Anterior cingulate cortex (tissue), 58 donors: ENCODE results near the gene DOCK3.
"Not testable (repeated sequence)": the region's sequence is repeated elsewhere in the genome, so short reads cannot be mapped to it uniquely, and the experiment has no call there.

ENCODE experiments used
- DNase-seq, 58 donors: peaks; one replicate each; lab custom pipeline; 2025; lab: John Stamatoyannopoulos, UW

DOCK3 gene

DNA sequence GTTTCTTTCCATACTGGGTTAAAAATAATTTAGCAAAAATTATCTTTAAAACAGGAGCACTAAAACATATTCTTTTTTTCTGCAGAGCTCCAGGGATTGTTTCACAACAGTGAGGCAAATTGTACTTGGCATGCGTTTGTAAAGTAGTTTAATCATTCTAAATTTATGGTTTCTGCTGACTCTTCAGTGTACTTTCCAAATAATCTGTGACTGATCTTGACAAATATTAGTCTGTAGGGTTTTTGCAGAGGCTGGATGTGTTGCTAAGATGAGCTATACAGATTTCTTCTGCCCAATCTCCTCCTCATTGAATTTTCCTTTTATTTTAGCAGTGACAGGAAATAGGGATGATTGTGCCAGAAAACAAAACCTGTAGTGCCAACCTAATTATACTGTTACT lies 382.4 kb downstream of the DOCK3 start:
- no peak for DNase-seq

DNA sequence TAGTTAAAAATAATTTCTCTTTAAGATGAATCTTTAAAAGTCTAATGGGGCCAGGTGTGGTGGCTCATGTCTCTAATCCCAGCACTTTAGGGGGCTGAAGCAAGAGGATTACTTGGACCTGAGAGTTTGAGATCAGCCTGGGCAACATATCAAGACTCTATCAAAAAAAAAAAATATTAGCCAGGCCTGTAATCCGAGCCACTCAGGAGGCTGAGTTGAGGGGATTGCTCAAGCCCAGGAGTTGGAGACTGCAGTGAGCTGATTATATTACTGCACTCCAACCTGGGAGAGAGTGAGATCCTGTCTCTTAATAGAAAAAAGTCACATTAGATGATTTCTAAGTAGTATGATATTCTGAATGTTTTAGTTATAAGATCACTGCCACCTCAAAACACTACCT lies 388.3 kb downstream of the DOCK3 start:
- no peak for DNase-seq

DNA sequence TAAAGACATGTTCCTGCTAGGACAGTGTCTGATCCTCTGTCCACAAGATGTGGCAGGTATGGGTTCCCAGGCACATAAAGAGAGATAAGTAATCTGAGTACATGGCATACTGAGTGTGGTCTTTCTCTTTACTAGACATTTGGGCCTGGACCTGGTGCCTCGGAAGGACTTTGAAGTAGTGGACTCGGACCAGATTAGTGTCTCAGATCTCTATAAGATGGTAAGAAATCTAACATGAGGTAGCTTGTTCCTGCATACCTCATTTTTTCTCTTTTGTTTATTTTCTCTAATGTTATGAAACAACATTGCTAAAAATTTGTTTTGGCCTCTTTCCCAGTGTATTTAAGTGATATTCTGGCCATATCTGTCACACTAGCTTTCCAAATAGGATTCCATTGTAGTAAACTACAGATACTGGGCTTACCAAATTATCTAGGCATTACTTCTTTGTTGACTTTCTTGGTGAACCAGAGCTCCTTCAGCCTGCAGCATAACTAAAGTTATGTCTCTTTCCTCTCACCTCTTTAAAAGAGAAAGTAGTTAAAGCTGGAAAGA lies 400.6 kb downstream of the DOCK3 start:
- no peak for DNase-seq

DNA sequence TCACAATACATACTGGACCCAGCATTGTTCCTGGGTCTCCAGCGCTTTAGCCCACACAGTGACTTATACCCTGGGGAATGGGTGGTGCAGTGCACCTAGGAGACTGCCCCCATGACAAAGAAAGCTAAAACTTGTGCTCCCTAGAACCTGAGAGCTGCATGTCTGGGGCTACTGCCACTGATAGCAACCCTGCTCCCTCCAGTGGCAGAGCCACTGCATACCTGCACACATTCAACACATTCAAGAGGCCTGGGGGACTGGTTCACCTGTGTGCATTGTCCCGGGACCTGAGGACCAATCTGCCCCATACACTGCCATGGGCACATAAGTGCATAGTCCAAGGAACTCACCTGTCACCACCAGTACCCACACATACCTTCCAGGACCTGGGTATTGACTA lies 407.6 kb downstream of the DOCK3 start:
- DNase-seq, result no peak

DNA sequence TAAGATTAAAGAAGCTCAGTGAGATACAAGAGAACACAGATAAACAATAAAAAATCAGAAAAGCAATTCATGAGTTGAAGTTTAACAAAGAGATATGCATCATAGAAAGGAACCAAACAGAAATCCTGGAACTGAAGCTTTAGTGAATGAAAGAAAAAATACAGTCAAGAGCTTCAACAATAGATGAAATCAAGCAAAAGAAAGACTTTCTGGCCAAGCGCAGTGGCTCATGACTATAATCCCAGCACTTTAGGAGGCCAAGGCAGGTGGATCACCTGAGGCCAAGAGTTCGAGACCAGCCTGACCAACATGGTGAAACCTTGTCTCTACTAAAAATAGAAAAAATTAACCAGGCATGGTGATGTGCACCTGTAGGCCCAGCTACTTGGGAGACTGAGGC lies 408.8 kb downstream of the DOCK3 start:
- no peak for DNase-seq

DNA sequence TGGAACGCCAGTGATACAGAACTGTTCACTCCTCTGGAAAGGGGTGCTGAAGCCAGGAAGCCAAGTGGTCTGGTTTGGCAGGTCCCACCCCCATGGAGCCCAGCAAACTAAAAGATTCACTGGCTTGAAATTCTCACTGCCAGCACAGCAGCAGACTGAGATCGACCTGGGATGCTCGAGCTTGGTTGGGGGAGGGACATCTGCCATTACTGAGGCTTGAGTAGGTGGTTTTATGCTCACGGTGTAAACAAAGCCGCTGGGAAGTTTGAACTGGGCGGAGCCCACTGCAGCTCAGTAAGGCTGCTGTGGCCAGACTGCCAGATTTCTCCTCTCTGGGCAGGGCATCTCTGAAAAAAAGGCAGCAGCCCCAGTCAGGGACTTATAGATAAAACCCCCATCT lies 417.4 kb downstream of the DOCK3 start:
- not testable (repeated sequence) for DNase-seq

DNA sequence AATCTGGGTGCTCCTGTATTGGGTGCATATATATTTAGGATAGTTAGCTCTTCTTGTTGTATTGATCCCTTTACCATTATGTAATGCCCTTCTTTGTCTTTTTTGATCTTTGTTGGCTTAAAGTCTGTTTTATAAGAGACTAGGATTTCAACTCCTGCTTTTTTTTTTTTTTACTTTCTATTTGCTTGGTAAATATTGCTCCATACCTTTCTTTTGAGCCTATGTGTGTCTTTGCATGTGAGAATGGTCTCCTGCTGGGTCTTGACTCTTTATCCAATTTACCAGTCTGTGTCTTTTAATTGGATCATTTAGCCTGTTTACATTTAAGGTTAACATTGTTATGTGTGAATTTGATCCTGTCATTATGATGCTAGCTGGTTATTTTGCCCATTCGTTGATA lies 420.1 kb downstream of the DOCK3 start:
- DNase-seq, result not testable (repeated sequence)

DNA sequence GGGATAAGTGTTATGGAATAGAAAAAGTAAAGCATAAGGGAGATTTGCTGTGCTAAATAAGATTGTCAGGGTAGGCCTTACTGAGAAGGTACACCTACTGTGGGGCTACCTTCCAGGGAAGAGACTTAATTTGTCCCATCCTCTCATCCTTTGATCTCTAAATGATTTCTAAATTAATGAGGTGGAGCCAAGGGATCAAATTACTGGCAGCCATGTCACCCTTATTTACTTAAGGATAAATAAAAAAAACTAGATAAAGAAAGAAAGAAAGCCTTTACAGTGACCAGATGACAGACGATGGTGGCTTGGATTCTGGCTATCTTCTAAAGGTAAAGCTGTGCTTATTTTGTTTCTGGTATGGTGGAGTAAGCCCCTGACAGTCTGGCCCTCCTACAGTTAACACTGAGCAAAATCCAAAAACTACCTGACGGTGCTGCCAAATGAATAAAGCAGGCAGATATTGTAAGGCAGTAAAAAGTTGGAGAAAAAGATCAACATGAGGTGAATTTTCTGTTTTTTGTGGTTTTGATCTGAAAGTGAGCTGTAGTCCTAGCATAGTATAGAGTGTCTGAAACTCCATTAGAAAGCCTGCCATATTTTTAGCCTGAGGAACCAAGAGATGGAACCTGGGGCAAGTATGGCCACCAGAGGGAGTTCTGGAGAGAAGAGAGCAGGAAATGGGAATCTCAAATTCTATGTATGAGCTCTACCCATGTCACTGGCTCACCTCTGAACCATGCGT lies 425.2 kb downstream of the DOCK3 start:
- peak in 2 of 58 donors; percentile 1 to 7 for DNase-seq

DNA sequence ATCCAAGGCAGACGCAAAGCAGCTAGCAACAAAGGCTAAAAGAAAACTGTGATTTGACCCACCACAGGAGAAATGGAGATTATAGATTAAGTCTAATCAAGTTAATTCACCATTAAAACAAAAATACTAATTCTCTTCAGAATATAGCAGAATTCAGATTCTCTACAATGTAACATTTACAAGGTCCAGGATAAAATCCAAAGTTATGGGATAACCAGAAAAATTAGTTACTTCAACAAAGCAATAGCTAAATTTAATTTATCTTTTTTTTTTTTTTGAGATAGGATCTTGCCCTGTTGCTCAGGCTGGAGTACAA lies 425.8 kb downstream of the DOCK3 start:
- no peak for DNase-seq

DNA sequence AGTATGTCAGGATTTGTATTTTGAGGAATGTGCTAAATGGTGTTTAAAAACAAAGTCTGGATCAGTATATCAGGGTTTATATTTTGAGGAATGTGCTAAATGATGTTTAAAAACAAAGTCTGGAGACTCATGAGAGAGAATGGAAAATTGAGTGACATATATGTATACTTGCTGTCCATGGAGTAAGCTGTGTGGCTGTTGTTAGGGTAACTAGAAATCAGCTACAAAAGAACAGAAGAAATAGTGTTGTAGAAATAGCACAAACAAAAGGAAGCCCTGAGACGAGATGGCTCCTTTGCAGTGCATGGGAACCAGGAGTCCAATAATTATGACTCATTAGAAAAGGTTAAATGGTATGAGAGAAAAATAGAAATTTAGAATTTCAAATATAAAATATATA lies 427.7 kb downstream of the DOCK3 start:
- DNase-seq, result no peak

DNA sequence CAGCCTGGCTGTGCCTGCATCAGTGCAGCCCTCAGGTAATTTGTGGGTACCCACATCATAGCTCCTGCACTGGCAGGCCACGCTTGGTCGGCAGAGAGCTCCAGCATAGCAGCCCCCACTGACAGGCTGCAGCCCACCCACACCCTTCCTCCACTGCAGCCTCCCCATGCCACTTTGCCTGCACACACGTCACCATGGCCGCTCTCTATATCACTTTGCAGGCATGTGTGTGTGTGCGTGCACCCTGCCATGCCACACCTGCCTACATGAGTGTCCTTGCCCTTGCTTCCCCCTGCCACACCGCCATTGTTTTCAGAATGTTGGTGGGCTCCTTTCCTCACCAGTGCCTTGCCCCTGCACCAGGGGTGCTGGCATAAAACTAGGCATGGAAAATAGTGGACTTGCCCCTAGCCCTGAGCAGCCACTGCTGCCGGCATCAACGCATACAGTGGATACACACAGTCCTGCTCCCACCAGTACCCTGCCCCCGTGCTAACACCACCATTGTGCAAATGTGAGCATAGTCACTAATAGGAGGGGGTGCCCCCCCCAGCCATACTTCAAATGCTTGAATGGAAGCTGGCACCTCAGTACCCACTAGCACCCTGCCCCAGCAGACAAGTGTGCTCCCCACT lies 431.6 kb downstream of the DOCK3 start:
- no peak for DNase-seq

DNA sequence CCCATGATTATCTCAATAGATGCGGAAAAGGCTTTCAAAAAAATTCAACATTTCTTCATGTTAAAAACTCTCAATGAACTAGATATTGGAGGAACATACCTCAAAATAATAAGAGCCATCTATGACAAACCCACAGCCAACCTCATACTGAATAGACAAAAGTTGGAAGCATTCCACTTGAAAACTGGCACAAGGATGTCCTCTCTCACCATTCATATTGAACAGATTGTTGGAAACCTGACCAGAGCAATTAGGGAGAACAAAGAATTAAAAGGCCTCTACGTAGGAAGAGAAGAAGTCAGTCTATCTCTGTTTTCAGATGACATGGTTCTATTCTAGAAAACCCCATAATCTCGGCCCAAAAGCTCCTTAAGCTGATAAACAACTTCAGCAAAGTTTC lies 435.9 kb downstream of the DOCK3 start:
- no peak for DNase-seq

DNA sequence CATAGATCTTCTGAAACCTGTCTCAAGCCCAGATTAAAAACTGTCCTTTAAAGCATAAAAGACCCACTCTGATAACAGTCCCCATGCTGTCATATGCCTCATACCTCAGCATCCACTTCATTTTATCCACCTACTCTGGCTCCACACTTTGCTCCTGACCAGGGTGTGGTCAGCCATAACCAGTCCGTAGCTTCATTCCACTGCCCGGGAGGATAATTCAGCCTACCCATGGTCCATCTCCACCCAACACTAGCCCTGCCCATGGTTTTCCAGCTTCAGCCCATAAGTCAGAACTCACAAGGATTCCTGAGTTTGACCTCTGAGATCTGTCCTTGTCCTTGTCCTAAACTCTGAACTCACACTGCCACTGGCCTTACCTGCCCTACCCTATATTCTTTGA lies 448.2 kb downstream of the DOCK3 start:
- DNase-seq, result no peak

DNA sequence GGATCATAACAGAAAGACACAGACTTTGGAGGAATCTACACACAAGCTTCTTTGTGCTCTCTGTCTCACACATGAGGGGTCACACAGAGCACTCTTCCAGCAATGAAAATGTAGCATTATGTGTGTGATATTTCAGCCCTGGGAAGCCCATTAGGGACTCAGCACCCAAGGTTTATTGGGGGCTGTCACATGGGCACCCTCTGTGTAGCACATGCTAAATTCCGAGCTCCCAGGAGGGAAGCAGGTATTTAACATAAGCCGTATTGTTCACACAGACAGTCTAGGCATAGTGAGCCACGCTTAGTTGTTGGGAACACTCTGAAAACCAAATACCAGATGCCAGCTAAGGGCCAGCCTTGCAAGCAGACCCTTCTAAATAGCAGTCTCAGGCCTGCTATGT lies 448.8 kb downstream of the DOCK3 start:
- DNase-seq, result no peak

DNA sequence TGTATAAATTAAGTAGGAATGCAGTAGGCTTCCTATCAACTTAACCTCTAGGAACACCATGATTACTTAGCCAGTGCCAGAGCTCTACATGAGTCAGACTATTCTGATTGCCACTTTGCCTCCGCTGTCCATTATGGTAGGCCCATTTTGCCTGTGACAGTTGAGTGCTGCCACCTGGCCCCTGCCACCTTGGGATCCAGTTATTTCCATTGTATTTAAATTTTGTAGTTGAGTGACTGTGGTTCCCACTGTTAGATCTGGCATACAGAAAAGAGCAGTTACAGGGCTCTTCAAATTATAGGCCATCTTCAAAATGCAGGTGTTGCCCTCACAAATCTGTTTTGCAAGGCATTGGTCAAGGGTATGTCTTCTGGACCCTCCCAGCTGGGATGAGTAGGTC lies 456.9 kb downstream of the DOCK3 start:
- not testable (repeated sequence) for DNase-seq

DNA sequence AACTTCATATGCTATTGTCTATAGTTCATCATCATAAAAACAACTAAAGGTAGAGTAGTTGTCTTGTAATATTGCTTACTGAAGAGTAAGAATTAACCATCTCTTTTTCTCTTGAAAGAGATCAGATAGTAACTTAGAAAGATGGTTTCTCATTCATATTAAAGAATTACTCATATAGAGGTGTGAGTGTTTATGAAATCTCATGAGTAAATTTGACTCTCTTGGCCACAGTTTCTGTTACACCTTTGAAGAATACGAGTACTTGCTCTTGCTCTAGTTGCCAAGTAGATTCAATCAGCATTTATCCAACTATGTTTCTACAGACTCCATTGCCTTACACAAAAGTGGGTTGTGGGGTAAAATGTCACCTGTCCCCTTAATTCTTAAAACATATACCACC lies 463.0 kb downstream of the DOCK3 start:
- DNase-seq, result no peak

DNA sequence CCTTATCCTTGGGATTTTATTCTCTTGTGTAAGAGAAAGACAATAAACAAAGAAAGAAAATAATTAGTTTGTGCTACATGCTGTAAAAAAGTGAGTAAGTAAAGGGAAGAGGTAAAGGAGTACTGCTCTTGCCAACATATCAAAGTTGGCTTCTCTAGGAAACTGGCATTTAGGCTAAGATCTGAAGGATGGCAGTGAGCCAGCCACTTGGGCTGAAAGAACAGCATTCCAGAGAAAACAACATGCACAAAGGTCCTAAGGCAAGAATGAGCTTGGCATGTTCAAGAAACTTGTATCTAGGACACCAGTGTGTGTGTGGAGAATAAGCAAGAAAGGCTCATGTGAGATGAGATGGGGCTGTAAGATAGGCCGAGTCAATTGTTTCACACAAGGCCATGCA lies 464.9 kb downstream of the DOCK3 start:
- DNase-seq, result peak in 1 of 58 donors; percentile 2

DNA sequence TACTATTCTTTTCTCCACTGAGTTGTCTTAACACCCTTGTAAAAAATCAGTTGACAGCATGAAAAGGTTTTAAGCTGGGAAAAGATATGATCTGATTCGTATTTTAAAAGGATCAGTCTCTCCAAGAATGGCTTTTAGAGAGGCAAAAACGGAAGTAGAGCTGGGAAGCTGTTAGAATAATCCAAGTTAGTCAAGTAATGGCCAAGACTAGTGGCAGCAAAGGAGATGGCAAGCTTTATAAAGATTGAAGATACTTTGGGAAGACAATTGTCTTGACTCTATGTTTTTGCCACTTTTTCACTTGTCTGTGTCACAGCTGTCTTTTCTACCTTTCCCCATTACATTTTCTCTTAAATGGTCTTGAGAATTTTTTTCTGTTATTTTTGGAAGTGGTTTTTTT lies 466.8 kb downstream of the DOCK3 start:
- DNase-seq, result no peak

DNA sequence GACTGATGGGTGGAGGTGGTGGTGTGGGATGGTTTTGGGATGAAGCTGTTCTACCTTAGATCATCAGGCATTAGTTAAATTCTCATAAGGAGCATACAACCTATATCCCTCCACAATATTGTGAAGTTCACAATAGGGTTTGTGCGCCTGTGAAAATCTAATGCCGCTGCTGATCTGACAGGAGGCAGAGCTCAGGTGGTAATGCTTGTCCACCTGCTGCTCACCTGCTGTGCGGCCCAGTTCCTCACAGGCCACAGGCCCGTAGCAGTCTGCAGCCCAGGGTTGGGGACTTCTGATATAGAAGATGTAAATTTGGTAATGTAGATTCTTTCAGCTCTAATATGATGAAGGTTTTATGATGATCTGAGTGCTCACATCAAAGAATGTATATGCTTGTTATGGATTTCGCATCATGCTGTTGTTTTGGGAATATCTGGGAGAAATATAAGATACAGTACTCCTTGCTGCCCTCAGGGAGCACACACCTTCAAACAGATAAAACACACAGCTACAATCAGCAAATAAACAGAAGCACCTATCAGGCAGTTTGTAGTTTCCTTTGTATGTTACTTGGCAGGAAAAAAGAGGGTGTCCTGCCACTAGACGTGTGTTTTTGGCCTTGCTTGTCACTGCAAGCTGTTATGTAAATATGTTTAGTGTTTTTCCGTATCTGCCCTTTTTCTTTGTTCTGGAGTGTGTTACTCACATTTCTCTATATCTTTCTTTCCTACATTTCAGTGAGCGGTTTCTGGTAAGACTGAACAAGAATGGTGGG lies 471.3 kb downstream of the DOCK3 start:
- no peak for DNase-seq

DNA sequence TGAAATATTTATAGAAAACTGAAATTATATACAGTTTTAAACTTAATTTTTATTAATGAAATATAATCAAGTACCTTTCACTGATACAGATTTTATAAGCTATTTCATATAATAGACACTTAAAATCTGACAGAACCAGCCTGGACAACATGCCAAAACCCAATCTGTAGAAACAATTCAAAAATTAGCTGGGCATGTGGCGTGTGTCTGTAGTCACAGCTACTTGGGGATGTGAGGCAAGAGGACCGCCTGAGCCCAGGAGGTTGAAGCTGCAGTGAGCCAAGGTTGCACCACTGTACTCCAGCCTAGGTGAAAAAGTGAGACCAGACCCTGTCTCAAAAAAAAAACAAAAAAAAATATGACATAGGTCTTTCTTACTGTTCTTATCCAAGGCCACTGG lies 472.1 kb downstream of the DOCK3 start:
- DNase-seq, result no peak

DNA sequence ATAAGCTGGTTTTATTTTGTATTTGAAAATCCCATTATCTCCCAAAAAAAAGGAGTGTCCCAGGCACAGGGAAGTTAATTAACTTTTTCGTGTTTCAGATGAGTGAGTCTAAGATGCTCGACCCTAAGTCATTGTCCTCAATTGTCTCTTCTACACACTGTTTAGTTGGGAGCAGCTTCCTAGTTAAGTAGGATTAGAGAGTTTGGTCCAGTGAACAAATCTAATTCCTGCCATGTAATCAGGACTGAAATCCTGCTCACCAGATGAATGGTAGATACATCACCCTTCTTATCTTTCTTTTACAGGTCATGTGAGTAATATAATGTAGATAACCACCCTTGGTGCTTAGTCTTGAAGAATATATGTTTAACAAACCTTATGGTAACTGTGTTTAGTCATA lies 481.4 kb downstream of the DOCK3 start:
- no peak for DNase-seq

DNA sequence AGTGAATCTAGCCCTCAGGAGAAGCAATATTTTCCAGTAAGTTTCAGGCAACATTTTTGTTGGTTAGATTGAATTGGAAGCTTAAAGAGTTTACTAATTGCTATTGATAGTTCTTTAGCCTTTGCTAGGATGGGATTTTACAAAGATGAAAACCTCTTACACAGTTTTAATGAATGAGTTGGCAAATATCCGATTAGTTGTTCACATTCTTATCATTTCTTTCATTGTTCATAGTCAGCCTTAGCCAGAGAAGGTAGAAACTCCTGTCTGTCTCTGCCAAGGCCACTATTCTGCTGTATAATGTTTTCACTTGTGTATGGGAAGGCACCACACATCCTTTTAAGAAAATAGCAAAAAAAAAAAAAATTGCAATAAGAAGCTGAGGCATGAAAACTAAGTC lies 488.3 kb downstream of the DOCK3 start:
- no peak for DNase-seq
